CD4-positive, alpha-beta T cell treated with Interleukin-17A for 1 hour (primary cell): ENCODE results near the gene BEX5.
"Not testable (repeated sequence)": the region's sequence is repeated elsewhere in the genome, so short reads cannot be mapped to it uniquely, and the experiment has no call there.

Experiments used
- DNase-seq: peaks from one replicate; pipeline ENCODE4 v3.0.0-alpha.2; 2020

Gene BEX5

DNA sequence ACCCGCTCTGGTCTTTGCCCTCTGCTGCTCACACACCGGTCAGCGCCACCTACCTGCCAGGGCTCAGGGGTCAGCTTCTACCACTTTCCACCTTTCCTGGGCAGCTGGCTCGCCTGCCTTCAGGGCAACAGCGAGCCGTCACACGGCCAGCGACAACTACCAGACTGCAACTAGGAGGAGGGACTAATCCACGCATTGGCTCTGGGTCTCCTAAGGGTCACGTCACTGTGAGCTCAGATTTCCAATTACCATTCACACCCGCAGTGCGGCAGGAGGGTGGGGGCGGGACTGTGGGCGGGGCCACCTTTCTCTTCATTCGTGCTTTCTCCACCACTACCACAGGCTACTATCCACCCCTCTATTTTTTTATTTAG, at the start of gene BEX5:
Gene BEX5 (minus strand): TSS at position 172 of the 374 bp plus-strand sequence. CDS start 1,712 bp downstream, outside the sequence.
- peak; percentile 75 for DNase-seq

DNA sequence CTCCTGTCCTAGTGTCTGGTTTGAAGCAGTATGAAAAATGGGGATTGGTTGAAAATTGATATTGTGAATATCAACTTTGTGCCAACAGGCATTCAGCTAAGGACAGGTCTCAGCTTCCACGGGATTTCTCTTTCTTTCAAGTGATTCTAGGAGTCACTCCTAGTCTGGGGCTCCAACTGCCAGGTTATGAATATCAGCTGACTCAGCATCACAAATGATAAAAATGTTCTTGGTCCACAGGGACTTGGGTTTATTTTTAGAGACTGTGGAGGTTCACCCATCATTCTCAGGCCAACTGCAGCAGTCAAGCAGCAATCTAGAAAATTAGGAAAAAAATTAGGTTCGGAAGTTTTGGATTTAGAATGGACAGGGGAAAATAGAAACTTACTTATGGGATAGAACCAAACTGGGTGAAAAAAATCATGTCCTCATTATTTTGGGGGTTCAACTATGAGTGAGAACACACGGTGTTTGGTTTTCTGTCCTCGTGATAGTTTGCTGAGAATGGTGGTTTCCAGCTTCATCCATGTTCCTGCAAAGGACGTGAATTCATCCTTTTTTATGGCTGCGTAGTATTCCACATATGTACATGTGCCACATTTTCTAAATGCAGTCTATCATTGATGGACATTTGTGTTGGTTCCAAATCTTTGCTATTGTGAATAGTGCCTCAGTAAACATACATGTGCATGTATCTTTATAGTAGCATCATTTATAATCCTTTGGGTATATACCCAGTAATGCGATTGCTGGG, 30.4 kb upstream of the BEX5 start:
- DNase-seq = no peak

DNA sequence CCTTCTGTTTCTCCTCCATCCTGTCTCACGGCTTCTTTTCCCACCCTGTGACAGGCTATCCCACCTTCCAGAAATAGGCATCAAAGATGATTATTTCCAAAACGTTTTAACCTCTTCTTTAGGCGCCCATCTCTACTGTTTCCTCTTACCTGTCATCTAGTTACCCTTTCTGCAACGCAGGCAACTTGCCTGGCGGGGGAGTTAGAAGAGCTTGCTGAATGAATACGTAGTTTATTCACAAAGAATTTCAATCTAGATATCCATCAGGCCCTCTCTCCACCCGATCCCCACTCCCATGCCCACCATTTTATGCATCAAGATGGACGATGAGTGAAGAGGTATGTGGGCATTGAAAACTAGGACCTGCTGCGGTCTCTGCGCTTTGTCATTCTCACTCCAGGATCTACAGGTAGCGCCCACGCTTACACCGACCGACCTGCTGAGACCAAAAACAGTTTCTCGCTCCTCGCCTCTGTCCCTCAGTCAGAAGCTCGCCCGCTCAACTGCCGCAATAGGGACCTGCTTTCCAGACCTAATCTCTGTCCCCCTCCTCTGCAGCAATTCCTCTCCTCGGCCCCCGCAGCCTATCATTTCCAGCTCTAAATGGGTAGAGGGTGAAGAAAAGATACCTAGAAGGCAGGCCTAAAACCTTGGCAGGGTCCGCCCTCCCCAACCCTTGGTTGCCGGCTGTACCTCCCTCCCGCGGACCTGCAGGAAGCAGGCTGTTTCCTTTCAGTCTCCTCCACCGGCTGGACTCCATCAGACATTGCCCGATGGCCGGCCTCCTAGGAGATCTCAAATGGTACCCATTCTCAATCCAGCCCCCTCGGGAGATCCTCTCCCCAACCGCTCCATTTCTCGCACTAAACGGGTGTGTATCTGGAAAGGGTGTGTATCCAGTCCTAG, 624 bp downstream of the BEX5 start:
- DNase-seq = peak; percentile 30

DNA sequence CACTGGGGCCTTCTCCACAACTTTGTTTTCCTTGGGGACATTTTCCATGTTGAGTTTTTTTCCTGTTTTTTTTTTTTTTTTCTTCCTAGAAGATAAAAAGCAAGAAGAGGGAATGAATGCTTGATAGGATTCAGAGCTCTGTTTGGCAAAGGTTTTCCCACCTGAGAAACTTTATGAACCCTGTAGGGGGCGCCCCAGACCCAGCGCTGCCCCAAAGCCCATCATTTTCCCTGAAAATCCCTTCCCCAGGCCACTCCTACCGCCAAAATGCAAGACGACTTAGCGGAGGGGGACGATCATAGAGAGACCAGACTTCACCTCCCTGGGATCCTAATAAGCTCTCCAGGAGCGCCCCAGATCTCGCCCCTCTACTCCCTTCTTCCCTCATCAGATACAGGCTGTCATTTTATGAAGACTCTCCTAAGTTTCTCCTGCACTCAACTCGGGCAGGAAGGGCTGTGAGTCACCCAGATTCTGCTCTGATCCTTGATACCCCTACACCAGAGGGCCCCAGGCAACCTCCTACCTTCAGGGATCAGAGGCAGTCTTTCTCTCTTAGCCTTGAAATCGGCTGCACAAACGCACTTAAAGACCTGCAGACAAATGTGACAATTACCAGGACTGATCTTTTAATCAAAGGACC, 1.4 kb downstream of the BEX5 start:
- DNase-seq = peak; percentile 6

DNA sequence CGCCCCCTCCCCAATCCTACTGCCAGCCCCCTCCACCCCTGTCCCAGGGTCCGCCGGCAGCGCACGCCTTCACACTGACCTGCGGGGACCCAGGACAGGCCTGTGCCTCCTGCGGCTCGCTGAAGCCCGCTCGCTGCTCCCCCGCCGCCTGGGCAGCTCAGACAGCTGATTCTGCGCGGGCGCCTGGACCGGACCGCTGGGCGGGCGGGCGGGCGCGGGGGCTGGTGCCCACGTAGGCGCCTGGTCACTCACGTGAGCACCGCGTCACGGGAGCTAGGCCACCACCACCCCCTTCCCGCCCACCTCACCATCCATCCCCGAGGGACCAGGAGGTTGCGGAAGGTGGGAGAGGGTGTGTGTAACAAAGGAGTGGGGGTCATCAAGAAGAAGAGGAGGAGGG, 13.5 kb downstream of the BEX5 start, which contains the start of gene TCEAL6:
Gene TCEAL6 (minus strand): TSS at position 208 of the 400 bp plus-strand sequence.
- not testable (repeated sequence) for DNase-seq

DNA sequence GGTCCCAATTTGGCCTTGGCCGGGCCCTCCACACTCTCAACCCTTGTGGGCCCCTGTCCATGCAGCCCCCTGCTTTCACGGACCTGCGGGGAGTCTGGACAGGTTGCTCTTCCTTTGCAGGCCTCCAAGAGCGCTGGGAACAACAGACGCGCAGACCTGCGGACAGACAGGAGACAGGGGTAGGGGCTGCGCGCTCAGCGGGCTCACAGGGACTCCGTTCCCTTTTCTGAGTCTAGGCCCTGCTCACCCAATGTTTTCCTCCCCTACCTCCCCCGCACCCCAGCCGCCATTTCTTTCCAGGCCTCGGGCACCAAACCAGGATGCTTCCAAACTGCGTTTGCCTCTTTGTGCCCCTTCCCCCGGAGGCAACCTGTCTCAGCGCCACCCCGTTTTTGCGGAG, 14.1 kb downstream of the BEX5 start:
- not testable (repeated sequence) for DNase-seq

DNA sequence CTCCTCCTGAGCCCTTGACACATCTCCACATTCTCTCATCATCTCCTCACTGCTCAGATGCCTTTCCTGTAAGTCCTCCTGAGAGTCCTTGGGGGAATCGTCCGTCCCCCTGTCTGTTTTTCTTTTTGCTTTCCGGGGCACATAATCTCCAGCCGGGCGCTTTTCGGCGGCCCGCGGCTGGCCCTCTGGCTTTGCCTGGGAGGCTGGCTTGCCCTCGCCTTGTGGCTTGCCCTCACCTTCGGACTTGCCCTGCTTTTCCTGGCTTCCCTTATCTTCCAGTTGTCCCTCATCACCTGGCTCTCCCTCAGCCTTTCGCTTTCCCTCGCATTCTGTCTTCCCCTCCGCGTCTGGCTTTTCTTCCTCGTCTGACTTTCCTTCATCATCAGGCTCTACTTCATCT, 14.9 kb downstream of the BEX5 start:
- DNase-seq = not testable (repeated sequence)

DNA sequence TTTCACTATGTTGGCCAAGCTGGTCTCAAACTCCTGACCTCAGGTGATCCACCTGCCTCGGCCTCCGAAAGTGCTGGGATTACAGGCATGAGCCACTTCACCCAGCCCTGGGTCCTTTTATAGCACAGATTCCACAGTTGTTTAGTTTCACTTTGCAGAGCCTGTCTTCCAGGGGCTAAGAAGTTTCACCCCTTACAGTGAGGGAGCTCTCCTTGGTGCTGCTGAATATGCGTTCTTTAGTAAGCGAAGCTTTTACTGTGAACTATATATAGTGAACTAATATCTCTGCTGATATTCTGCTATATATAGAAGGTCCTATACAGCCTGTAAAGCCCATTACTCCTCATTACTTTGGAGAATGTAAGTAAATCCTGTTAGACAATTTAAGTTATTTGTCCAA, 17.7 kb downstream of the BEX5 start:
- DNase-seq = no peak

DNA sequence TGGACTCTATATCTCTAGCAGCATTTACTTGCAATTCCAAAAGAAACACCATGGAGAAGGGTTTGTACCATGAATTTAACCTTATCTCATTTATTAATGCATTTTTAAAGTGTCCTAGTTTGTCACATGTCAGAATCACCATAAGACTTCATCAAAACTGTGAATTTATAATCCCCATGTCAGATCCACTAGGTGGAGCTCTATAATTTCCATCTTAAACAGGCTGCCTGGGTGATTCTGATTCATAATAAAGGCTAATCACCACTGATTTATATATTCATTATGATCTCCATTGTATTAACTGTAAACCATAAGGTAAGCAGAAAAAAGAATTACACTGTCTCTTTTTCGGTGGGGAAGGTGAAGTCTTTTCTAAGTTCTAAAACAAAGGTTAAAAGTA, 26.3 kb downstream of the BEX5 start:
- peak; percentile 6 for DNase-seq

DNA sequence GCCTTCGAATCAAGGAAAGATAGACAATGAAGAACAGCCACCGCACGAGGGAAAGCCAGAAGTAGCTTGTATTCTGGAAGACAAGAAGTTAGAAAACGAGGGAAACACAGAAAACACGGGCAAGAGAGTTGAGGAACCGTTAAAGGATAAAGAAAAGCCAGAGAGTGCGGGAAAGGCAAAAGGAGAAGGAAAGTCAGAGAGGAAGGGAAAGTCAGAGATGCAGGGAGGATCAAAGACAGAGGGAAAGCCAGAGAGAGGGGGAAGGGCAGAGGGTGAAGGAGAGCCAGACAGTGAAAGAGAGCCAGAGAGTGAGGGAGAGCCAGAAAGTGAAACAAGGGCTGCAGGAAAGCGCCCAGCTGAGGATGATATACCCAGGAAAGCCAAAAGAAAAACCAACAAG, 28.9 kb downstream of the BEX5 start:
- DNase-seq = no peak

DNA sequence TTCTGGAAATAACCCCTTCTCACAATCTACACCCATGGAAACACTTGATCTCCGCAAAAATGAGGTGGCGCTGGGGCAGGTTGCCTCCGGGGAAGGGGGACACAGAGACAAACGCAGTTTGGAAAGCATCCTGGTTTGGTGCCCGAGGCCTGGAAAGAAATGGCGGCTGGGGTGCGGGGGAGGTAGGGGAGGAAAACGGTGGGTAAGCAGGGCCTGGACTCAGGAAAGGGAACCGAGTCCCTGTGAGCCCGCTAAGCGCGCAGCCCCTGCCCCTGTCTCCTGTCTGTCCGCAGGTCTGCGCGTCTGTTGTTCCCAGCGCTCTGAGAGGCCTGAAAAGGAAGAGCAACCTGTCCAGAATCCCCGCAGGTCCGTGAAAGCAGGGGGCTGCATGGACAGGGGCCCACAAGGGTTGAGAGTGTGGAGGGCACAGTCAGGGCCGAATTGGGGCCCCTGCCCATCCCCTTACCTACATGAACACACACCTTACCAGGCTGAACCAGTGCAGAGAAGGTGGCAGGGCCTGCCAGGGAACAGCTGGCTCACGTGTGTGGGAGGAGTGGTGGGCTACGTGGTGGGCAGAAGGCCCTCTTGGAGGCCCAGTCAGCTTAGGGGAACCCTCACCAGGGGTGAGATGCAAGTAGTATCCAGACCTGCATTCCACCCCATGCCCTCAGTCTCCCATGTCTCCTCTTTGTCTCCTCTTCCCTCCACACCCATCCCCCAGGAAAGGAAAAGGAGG, 29.5 kb downstream of the BEX5 start:
- not testable (repeated sequence) for DNase-seq

DNA sequence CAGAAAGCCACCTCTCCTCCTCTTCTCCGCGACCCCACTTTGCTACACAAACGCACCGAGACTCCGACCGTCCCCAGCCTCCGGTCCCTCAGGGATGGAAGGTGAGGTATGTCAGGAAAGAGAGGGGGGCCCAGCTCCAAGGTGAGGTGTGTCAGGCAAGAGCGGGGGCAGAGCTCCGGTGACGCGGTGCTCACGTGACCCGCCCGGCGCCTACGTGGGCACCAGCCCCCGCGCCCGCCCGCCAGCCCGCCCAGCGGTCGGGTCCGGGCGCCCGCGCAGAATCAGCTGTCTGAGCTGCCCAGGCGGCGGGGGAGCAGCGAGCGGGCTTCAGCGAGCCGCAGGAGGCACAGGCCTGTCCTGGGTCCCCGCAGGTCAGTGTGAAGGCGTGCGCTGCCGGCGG, 30.3 kb downstream of the BEX5 start, which contains the start of gene TCEAL2:
Gene TCEAL2 (plus strand): TSS at position 244 of the 400 bp plus-strand sequence. CDS start 1,152 bp downstream, outside the sequence.
- not testable (repeated sequence) for DNase-seq

DNA sequence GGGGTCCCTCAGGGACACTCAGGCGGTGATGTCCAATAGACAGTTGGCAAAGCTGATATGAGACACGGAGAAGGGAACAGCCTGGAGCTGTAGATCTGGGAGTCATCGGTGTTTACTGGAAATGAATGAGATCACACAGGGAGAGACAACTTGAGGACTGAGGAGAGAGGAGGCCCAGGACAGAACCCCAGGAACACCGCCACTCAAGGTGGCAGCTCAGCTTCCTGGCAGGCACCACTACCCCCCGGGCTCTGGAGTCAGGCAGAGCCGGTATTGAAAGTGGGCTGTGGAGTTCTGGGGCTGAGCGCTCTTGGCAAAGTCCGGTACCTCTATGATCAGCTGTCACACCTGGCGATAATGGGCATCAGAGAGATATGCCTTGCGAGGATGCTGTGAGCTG, 30.8 kb downstream of the BEX5 start:
- not testable (repeated sequence) for DNase-seq

DNA sequence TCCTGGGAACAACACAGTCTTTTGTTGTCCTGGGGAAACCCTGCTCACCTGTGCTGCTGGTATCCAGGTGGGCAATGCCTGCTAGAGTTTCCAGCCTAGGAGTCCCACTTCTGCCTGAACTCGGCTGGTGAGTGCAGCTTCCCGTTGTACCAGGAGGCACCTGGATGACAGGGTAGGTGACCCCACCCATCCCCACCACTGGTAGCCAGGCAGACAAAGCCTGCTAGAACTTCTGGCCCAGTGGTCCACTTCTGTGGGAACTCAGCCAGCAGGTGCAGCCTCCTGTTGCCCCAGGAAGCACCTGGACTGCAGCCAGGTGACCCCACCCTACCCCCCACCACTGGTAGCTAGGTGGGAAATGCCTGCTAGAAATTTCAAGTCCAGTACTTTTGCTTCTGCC, 40.0 kb downstream of the BEX5 start:
- no peak for DNase-seq

DNA sequence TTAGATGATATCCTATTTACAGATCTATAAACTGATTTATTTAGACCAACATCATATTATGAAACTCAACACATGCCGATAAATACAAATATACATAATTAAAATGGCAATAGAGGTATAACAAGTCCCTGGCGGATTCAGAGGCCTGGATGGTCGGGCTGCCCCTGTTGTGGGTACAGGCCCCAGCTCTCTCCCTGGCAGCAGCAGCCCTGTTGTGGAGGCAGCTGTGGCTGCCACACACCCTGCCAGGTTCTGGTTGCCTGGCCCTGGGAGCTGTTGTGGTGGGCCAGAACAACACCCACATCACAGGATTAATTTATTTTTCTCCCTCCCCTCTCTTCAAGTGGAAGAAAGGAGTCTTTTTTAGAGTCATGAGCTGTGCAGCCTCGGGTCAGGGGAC, 42.4 kb downstream of the BEX5 start:
- no peak for DNase-seq
